ENCODE results near the gene VLDLR. TPM values are rescaled to one million over a fixed set of nuclear protein-coding genes. Genes with fewer than 3 reads are reported as not detected.

Gene VLDLR
- total RNA-seq, 2 donors from 2014 or later: 6.6 to 16.9 TPM

DNA sequence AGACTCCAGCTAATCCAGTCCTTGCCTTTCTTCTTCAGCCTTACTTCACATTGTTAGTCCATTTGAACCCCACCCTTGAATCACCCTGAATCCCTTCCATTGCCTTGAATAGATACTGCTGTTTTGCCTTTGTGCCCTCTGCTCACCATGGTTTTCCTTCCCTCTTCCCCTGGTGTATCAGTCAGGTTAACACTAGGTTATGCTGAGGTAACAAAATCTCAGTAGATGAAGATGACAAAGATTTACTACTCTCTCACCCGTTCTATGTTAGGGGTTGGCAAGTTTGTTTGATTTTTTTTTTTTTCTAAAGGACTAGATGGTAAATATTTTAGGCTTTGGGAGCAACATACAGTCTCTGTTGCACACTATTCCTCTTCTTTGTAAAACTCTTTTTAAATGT lies 3.3 kb upstream of the VLDLR start:
- no peak overlapping the region for H3K27ac ChIP-seq
- no peak overlapping the region for H3K4me3 ChIP-seq
- no peak for TF ChIP-seq CTCF (IDR thresholded peaks at IDR 0.05)
- DNase-seq (ENCODE audit: low spot score) (no peak), ATAC-seq (ENCODE audit: insufficient number of reproducible peaks, low FRiP score, low read depth) (no peak)
- H3K9me3 ChIP-seq: no peaks in the 10 kb centered on the region
- no peaks in the 10 kb centered on the region for H3K4me1 ChIP-seq (ENCODE audit: control insufficient read depth in 1 of 2, low read depth in 2 of 2)
- H3K36me3 ChIP-seq: no peaks in the 10 kb centered on the region
- no peaks in the 10 kb centered on the region for H3K27me3 ChIP-seq (replicated peaks; ENCODE audit: insufficient read depth)

- peak overlapping the region; percentile 79 to 89 for H3K27ac ChIP-seq
- no peaks in the 10 kb centered on the region for H3K27me3 ChIP-seq (replicated peaks; ENCODE audit: insufficient read depth)
- H3K4me1 ChIP-seq (ENCODE audit: control insufficient read depth in 1 of 2, low read depth in 2 of 2): peaks cover 0 to 10% of the 10 kb centered on the region in 2 donors
- H3K36me3 ChIP-seq: no peaks in the 10 kb centered on the region
- H3K4me3 ChIP-seq: peak overlapping the region; percentile 83
- DNase-seq (ENCODE audit: low spot score): no peak
- peak; percentile 26 for TF ChIP-seq CTCF (IDR thresholded peaks at IDR 0.05)
- ATAC-seq (ENCODE audit: insufficient number of reproducible peaks, low FRiP score, low read depth): peak; percentile 52
- H3K9me3 ChIP-seq: no peaks in the 10 kb centered on the region
These were observed 467 bp upstream of the VLDLR start for GRCh38 chr9:2620919-2621721.

DNA sequence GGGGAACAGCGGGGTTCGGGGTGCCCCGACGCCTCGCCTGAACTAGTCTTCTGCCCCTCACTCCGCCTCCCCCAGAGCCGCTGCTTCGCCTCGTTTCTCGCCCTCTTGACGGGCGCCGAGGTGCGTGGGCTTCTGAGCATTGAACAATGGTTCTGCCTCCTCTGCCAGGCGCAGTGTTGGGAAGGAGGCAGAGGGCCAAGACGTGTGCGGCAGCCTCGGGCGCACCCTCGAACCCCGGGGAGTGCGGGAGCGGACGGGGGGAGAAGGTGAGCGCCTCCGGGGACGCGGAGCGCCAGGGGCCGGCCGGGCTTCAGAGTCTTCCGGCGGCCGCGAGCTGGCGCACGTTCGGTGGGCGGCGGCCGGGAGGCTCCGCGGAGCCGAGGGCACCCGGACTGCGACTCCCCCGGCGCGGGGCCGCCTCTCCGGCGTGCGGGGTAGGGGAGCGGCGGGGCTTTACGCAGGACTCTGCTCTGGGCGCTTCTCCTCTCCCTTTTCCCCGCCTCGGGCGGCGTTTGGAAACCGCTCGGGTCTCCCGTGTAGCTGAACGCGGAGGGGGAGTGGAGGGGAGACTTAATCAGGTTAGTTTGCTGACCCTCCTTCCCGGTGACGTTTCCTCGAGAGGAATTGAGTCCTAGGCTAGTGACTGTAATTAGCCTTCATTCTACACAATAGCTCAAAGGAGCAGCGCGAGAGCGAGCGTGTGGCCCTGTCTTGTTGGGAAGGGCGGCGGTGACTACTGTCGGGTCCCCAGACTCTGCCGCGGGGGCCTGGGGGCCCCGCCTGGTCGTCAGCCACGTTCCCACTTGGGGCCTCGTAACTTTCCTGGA lies 1.1 kb downstream of the VLDLR start:
- Histone ChIP-seq H3K27me3 (replicated peaks; ENCODE audit: insufficient read depth) (no peaks in the 10 kb centered on the region), H3K36me3 (no peaks in the 10 kb centered on the region), H3K9me3 (no peaks in the 10 kb centered on the region), H3K4me1 (ENCODE audit: control insufficient read depth in 1 of 2, low read depth in 2 of 2) (peaks cover 0 to 10% of the 10 kb centered on the region in 2 donors), H3K4me3 (peak overlapping the region; percentile 83), H3K27ac (peak overlapping the region; percentile 79 to 89)
- ATAC-seq (ENCODE audit: insufficient number of reproducible peaks, low FRiP score, low read depth): peak; percentile 9
- TF ChIP-seq CTCF (IDR thresholded peaks at IDR 0.05): no peak
- no peak for DNase-seq (ENCODE audit: low spot score)

GRCh38 chr9:2623288-2624050 lies 1.9 kb downstream of the VLDLR start:
- peak; percentile 57 for ATAC-seq (ENCODE audit: insufficient number of reproducible peaks, low FRiP score, low read depth)
- peak overlapping the region; percentile 83 for H3K4me3 ChIP-seq
- TF ChIP-seq CTCF (IDR thresholded peaks at IDR 0.05): no peak

More at GRCh38 chr9:2623288-2624050, 1.9 kb downstream of the VLDLR start:
- Histone ChIP-seq H3K36me3 (no peaks in the 10 kb centered on the region), H3K27ac (peak overlapping the region; percentile 79 to 89), H3K9me3 (no peaks in the 10 kb centered on the region), H3K4me1 (ENCODE audit: control insufficient read depth in 1 of 2, low read depth in 2 of 2) (peaks cover 0 to 10% of the 10 kb centered on the region in 2 donors), H3K27me3 (replicated peaks; ENCODE audit: insufficient read depth) (no peaks in the 10 kb centered on the region)
- DNase-seq (ENCODE audit: low spot score): no peak
